ENCODE data around the gene FZD10.

Gene FZD10

GRCh38 chr12:130185455-130186391 is 23.5 kb downstream of the FZD10 start:
- no peak for TF ChIP-seq CSDC2 (CRISPR knock-in tag; IDR thresholded peaks at IDR 0.05)
- TF ChIP-seq GLIS3 (CRISPR knock-in tag; IDR thresholded peaks at IDR 0.05): no peak
- no peak for TF ChIP-seq ZNF565 (CRISPR knock-in tag; conservative IDR thresholded peaks at IDR 0.05; ENCODE audit: low read depth)
- TF ChIP-seq RARB (CRISPR knock-in tag; IDR thresholded peaks at IDR 0.05): no peak
- no peak for TF ChIP-seq ARNTL (CRISPR knock-in tag; IDR thresholded peaks at IDR 0.05; ENCODE audit: borderline replicate concordance, low read depth)
- TF ChIP-seq ESRRG (CRISPR knock-in tag; IDR thresholded peaks at IDR 0.05): no peak
- TF ChIP-seq SNAI2 (CRISPR knock-in tag; IDR thresholded peaks at IDR 0.05): no peak
- TF ChIP-seq TCF4 (CRISPR knock-in tag; IDR thresholded peaks at IDR 0.05; ENCODE audit: borderline replicate concordance): no peak
- no peak for TF ChIP-seq CREB5 (CRISPR knock-in tag; IDR thresholded peaks at IDR 0.05; ENCODE audit: low read depth)
- no peak for TF ChIP-seq ISL1 (CRISPR knock-in tag; IDR thresholded peaks at IDR 0.05)
- TF ChIP-seq BACH2 (CRISPR knock-in tag; IDR thresholded peaks at IDR 0.05; ENCODE audit: borderline replicate concordance): no peak
- no peak for TF ChIP-seq ZFP30 (CRISPR knock-in tag; IDR thresholded peaks at IDR 0.05)
- no peak for TF ChIP-seq TOX (CRISPR knock-in tag; IDR thresholded peaks at IDR 0.05; ENCODE audit: borderline replicate concordance)
- TF ChIP-seq OSR1 (CRISPR knock-in tag; IDR thresholded peaks at IDR 0.05): no peak
- TF ChIP-seq ZFP3 (CRISPR knock-in tag; IDR thresholded peaks at IDR 0.05): no peak
- no peak for TF ChIP-seq PATZ1 (CRISPR knock-in tag; IDR thresholded peaks at IDR 0.05; ENCODE audit: borderline replicate concordance)
- no peak for TF ChIP-seq TSHZ2 (CRISPR knock-in tag; IDR thresholded peaks at IDR 0.05)
- TF ChIP-seq ZC3H10 (CRISPR knock-in tag; IDR thresholded peaks at IDR 0.05): no peak
- no peak for TF ChIP-seq POU6F1 (CRISPR knock-in tag; IDR thresholded peaks at IDR 0.05; ENCODE audit: borderline replicate concordance, low read depth)
- no peak for TF ChIP-seq ZNF70 (CRISPR knock-in tag; IDR thresholded peaks at IDR 0.05)
- no peak for ATAC-seq

- no peak for ATAC-seq
- TF ChIP-seq RARB (CRISPR knock-in tag; IDR thresholded peaks at IDR 0.05) (no peak), PATZ1 (CRISPR knock-in tag; IDR thresholded peaks at IDR 0.05; ENCODE audit: borderline replicate concordance) (no peak), CSDC2 (CRISPR knock-in tag; IDR thresholded peaks at IDR 0.05) (no peak), ZNF565 (CRISPR knock-in tag; conservative IDR thresholded peaks at IDR 0.05; ENCODE audit: low read depth) (no peak), ISL1 (CRISPR knock-in tag; IDR thresholded peaks at IDR 0.05) (no peak), BACH2 (CRISPR knock-in tag; IDR thresholded peaks at IDR 0.05; ENCODE audit: borderline replicate concordance) (no peak), CSRNP3 (CRISPR knock-in tag; IDR thresholded peaks at IDR 0.05) (no peak), TSHZ2 (CRISPR knock-in tag; IDR thresholded peaks at IDR 0.05) (no peak), POU6F1 (CRISPR knock-in tag; IDR thresholded peaks at IDR 0.05; ENCODE audit: borderline replicate concordance, low read depth) (no peak), ZNF70 (CRISPR knock-in tag; IDR thresholded peaks at IDR 0.05) (no peak)
Measured at GRCh38 chr12:130186651-130187268, 24.5 kb downstream of the FZD10 start.

All from SK-N-SH treated with all-trans-retinoic acid at 6 μM for 48 hours (cell line).